Testis (tissue), 2 donors: ENCODE results near the gene MYRF.

Experiments
- POLR2A ChIP-seq: fragments of 450-650 bp; IDR thresholded peaks from one replicate; pipeline ENCODE4 v1.6.1; 2017; ENCODE audit warnings: antibody characterized with exemption, mild to moderate bottlenecking, moderate library complexity
- TF ChIP-seq, protein P1 (sequence below), 3 experiments: fragments of 450-650 bp in 2 of 3; fragments of 200-600 bp in 1 of 3; sonication (generic) in 1 of 3; IDR thresholded peaks; one replicate each; pipeline ENCODE4 v1.5.1; 2016 to 2019; ENCODE audit warnings: antibody characterized with exemption in 3 of 3, mild to moderate bottlenecking in 2 of 3, moderate library complexity in 1 of 3

DNA sequence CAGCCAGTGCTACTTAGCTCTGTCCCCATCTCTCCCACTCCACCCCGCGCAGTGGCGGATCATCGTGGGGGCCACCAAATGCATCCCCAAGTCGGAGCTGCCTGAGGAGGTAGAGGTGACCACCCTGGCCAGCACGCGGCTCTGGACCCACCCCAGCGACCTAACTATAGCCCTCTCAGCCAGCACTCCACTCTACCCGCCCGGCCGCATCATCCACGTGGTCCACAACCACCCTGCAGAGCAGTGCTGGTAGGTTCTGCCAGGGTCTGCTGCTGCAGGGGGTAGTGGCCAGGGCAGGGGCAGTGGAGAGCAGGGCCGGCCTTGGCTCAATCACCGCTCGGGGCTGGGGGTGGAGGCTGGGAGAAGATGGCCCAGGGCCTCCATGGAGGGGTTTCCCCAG is 13.0 kb upstream of the MYRF start:
- no peak for TF ChIP-seq POLR2A
- TF ChIP-seq, protein P1, sequence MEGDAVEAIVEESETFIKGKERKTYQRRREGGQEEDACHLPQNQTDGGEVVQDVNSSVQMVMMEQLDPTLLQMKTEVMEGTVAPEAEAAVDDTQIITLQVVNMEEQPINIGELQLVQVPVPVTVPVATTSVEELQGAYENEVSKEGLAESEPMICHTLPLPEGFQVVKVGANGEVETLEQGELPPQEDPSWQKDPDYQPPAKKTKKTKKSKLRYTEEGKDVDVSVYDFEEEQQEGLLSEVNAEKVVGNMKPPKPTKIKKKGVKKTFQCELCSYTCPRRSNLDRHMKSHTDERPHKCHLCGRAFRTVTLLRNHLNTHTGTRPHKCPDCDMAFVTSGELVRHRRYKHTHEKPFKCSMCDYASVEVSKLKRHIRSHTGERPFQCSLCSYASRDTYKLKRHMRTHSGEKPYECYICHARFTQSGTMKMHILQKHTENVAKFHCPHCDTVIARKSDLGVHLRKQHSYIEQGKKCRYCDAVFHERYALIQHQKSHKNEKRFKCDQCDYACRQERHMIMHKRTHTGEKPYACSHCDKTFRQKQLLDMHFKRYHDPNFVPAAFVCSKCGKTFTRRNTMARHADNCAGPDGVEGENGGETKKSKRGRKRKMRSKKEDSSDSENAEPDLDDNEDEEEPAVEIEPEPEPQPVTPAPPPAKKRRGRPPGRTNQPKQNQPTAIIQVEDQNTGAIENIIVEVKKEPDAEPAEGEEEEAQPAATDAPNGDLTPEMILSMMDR (IDR thresholded peaks at IDR 0.05), result no peak
